Neural cell (in vitro differentiated cells): ENCODE measurements around the gene STMN3.

Source experiments
- CTCF ChIP-seq: fragments of 450-650 bp; IDR thresholded peaks from 2 replicates; pipeline ENCODE4 v1.5.1; 2014; ENCODE audit warnings: antibody characterized with exemption, mild to moderate bottlenecking, moderate library complexity; ENCODE audit not compliant: poor library complexity, severe bottlenecking
- EZH2 ChIP-seq: fragments of 200-600, 300-800 bp; shearing (Covaris generic), sonication (generic); IDR thresholded peaks from 2 replicates; pipeline ENCODE4 v1.6.1; 2014; ENCODE audit warnings: antibody characterized with exemption, low read length, borderline replicate concordance, mild to moderate bottlenecking; ENCODE audit not compliant: insufficient read depth, poor library complexity, severe bottlenecking
- POLR2AphosphoS5 ChIP-seq: IDR thresholded peaks from 2 replicates; pipeline ENCODE4 v1.6.1; 2012
- REST ChIP-seq: IDR thresholded peaks from 2 replicates; pipeline ENCODE4 v1.6.1; 2012; ENCODE audit warnings: borderline replicate concordance

GRCh38 chr20:63639093-63639975, 13.9 kb downstream of the STMN3 start:
- TF ChIP-seq CTCF (no peak), POLR2AphosphoS5 (no peak), EZH2 (no peak), REST (no peak)
